Mucosa of descending colon (tissue), 3 donors: ENCODE results near the gene GATC. TPM values are rescaled to one million over a fixed set of nuclear protein-coding genes. Genes with fewer than 3 reads are reported as not detected.

Experiments used
- ATAC-seq: fragments of 200-7000 bp; cut with Tn5 transposase; one replicate; pipeline ENCODE4 v1.9.1; 2020; ENCODE audit warnings: mild to moderate bottlenecking, moderate library complexity
- DNase-seq, 3 donors: peaks; one replicate each; pipeline ENCODE4 v3.0.0-alpha.2; 2020
- H3K36me3 ChIP-seq: fragments of 200-600 bp; one replicate; pipeline ENCODE4 v1.8.0; 2021; ENCODE audit warnings: low read depth, mild to moderate bottlenecking
- H3K4me1 ChIP-seq: fragments of 200-600 bp; one replicate; pipeline ENCODE4 v1.8.0; 2021; ENCODE audit warnings: low read depth, mild to moderate bottlenecking
- H3K4me3 ChIP-seq: fragments of 200-600 bp; one replicate; pipeline ENCODE4 v1.8.0; 2021; ENCODE audit warnings: mild to moderate bottlenecking
- H3K9me3 ChIP-seq: fragments of 200-600 bp; one replicate; pipeline ENCODE4 v1.8.0; 2021; ENCODE audit warnings: mild to moderate bottlenecking
- intact Hi-C, 2 donors: fragments of 100-400 bp; cut with DNase I in 1 of 2; cut with micrococcal nuclease in 1 of 2; formaldehyde crosslinking; loops; one replicate each; pipeline versions ENCODE4 v1.11.0 to v1.11.1; 2022; cut with DNase I, micrococcal nuclease
- total RNA-seq, 3 donors: library from RNA; stranded (reverse); fragmentation: NEBNext Ultra II Directional in 2 of 3; extraction: Animal tissue kit (Norgen Biotek cat#: 25700) in 2 of 3; gene quantifications; one replicate each; pipeline versions ENCODE4 v1.2.1 to v1.2.4, GENCODE V29; 2021 to 2023
- TF ChIP-seq, protein P1 (sequence below): fragments of 200-600 bp; IDR thresholded peaks from one replicate; pipeline ENCODE4 v1.8.0; 2022; ENCODE audit warnings: antibody characterized with exemption, mild to moderate bottlenecking
- donor health status: DM: no; HTN: no; CAD: no; lungs with moderate emphysema.
- donor health status: DM: no; HTN: no; CAD: no.
- donor health status: DM: no; HTN: yes; CAD: no.

Gene GATC
- total RNA-seq, 3 donors from 2014 or later = 20.6 to 29.5 (median 26.8) TPM

DNA sequence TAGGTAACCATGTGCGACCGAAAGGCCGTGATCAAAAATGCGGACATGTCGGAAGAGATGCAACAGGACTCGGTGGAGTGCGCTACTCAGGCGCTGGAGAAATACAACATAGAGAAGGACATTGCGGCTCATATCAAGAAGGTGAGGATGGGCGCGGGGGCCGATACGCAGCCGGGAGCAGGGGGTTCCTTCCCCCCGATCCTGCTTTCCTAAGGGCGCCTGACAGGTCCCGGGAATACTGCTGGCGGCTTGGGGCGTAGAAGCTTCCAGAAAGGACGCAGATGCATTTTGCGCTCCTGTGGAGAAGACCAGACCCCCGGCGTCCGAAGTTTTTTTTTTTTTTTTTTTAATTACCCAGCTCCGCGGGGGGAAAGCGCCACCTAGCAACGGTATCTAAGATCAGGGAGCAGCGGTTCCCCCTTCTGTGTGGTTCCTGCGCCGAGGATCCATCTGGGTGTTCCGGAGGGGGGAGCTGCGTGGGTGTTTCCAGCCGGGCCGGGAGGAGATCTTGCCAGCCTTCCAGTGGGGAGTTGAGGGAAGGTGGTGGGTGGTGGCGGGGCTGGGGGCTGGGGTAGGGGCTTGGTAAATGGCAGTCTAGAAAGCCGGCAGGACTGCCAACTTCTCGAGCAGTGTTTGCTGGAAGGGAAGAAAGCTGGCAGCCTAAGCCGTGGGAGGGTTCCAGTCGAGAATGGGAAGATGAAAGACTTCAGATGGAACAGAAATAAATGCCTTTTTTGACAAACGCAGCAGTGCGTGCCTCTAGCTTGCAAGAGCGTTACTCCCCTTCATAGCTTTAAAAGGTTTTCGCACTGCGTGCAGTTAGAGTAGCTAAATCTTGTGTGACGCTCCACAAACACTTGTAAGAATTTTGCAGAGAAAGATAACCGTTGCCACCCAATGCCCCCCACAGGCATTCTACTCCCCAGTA lies 50.4 kb downstream of the GATC start:
- Histone ChIP-seq H3K4me1 (peaks cover 14% of the 10 kb centered on the region), H3K4me3 (peak overlapping the region; percentile 92), H3K36me3 (no peaks in the 10 kb centered on the region), H3K9me3 (no peaks in the 10 kb centered on the region)
- intact Hi-C loops = loop anchor here in 1 of 2 donors (5.0 kb wide), 1 partner anchor 41 kb away; no protein-coding TSS in a partner anchor
- DNase-seq (peak; percentile 68 to 79 (median 73)), ATAC-seq (peak; percentile 56)
- TF ChIP-seq, protein P1, sequence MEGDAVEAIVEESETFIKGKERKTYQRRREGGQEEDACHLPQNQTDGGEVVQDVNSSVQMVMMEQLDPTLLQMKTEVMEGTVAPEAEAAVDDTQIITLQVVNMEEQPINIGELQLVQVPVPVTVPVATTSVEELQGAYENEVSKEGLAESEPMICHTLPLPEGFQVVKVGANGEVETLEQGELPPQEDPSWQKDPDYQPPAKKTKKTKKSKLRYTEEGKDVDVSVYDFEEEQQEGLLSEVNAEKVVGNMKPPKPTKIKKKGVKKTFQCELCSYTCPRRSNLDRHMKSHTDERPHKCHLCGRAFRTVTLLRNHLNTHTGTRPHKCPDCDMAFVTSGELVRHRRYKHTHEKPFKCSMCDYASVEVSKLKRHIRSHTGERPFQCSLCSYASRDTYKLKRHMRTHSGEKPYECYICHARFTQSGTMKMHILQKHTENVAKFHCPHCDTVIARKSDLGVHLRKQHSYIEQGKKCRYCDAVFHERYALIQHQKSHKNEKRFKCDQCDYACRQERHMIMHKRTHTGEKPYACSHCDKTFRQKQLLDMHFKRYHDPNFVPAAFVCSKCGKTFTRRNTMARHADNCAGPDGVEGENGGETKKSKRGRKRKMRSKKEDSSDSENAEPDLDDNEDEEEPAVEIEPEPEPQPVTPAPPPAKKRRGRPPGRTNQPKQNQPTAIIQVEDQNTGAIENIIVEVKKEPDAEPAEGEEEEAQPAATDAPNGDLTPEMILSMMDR = no peak

GRCh38 chr12:120497524-120498150 lies 51.4 kb downstream of the GATC start:
- TF ChIP-seq, protein P1 = no peak
- intact Hi-C loops = loop anchor here in 1 of 2 donors (5.0 kb wide), 1 partner anchor 40 kb away; no protein-coding TSS in a partner anchor
- Histone ChIP-seq H3K4me1 (peaks cover 14% of the 10 kb centered on the region), H3K36me3 (no peaks in the 10 kb centered on the region), H3K9me3 (no peaks in the 10 kb centered on the region), H3K4me3 (no peak overlapping the region)
- DNase-seq (no peak), ATAC-seq (no peak)

DNA sequence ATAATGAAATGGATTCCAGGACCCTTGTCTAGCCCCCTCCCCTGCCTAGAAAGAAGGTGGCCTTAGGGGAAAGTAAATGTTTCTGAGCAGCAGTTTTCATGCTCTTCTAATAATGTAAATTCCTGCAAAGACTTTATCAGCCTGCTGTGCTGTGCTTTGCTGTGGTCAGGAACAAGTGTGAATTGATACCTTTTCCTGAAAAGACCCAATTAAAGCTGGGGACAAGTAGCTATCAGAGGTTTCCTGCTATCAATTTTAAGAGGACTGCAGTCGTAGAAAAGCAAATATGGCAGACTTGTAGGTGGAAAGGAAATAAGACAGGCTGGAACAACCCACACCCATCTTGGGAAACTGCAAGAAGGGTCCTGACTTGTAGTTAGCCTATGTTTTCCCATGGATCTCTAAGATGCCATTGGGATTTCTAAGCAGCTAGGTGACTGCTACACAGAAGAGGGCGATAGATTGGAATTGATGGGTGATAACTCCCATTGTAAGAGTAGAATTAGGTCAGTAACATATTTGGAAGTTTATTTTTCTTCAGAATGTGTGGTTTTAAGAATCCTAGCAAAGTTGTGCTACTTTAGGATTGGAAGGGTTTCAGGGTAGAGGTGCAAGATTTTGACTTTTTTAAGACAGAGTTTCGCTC lies 52.7 kb downstream of the GATC start:
- no peak for ATAC-seq
- TF ChIP-seq, protein P1 = no peak
- Histone ChIP-seq H3K4me3 (no peak overlapping the region), H3K36me3 (no peaks in the 10 kb centered on the region), H3K9me3 (no peaks in the 10 kb centered on the region), H3K4me1 (peaks cover 14% of the 10 kb centered on the region)
- DNase-seq = no peak
- intact Hi-C loops = loop anchor here in 1 of 2 donors (5.0 kb wide), 1 partner anchor 38 kb away; no protein-coding TSS in a partner anchor

DNA sequence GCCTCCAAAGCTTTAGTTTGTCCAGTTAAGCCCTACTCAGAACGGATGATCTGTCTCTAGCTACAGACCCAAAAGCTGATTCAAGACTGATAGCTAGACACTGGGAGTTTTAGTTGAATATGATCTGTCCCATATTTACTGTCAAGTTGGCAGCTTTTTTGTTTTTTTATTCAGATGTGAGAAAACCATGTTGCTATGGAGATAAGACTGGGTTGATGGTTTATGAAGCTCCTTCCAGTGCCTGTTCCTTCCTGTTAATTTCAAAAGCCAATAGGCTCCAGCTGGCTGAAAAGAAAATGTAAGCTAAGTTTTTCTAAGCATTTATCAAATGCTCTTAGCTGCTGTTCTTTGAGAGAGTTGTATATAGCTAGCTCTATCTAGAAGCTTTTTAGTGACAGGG lies 54.3 kb downstream of the GATC start:
- TF ChIP-seq, protein P1 = no peak
- no peak for ATAC-seq
- peaks cover 14% of the 10 kb centered on the region for H3K4me1 ChIP-seq

GRCh38 chr12:120504587-120504986 lies 58.3 kb downstream of the GATC start:
- Histone ChIP-seq H3K4me3 (no peak overlapping the region), H3K9me3 (no peaks in the 10 kb centered on the region), H3K4me1 (peaks cover 4% of the 10 kb centered on the region), H3K36me3 (peaks cover 3% of the 10 kb centered on the region)
- no peak for DNase-seq
- TF ChIP-seq, protein P1 = no peak
- intact Hi-C loops = no loop called here
- ATAC-seq = no peak

More for the DNA sequence above, 54.3 kb downstream of the GATC start:
- no peaks in the 10 kb centered on the region for H3K9me3 ChIP-seq
- no peak overlapping the region for H3K4me3 ChIP-seq
- no peak for DNase-seq
- intact Hi-C loops = no loop called here
- H3K36me3 ChIP-seq = no peaks in the 10 kb centered on the region
